Neutrophil (primary cell): ENCODE measurements around the gene PVALEF.
"Not testable (repeated sequence)": the region's sequence is repeated elsewhere in the genome, so short reads cannot be mapped to it uniquely, and the experiment has no call there.

Source experiments
- H3K27ac ChIP-seq: fragments of 200-600 bp; sonication (generic); 2 replicates; pipeline ENCODE4 v1.5.1; 2016; ENCODE audit warnings: mild to moderate bottlenecking, moderate library complexity
- H3K27me3 ChIP-seq: fragments of 200-600 bp; sonication (generic); 2 replicates; pipeline ENCODE4 v1.6.0; 2016; ENCODE audit warnings: mild to moderate bottlenecking
- H3K36me3 ChIP-seq: fragments of 200-600 bp; sonication (generic); 2 replicates; pipeline ENCODE4 v1.5.1; 2017
- H3K4me1 ChIP-seq, 2 experiments: fragments of 200-600 bp in 1 of 2; sonication (generic) in 1 of 2; 1 replicate in 1 of 2; 2 replicates in 1 of 2; pipeline versions ENCODE4 v1.5.1 to v1.6.1; 2013 to 2016; ENCODE audit warnings: low read depth in 1 of 2, low read length in 1 of 2, mild to moderate bottlenecking in 1 of 2, moderate library complexity in 1 of 2; ENCODE audit not compliant: control insufficient read depth in 1 of 2, insufficient read depth in 1 of 2
- H3K4me3 ChIP-seq, 2 experiments: fragments of 200-600 bp in 1 of 2; sonication (generic) in 1 of 2; 1 replicate in 1 of 2; 2 replicates in 1 of 2; pipeline ENCODE4 v1.5.1; 2013 to 2016; ENCODE audit warnings: low read depth in 1 of 2, low read length in 1 of 2, mild to moderate bottlenecking in 1 of 2, moderate library complexity in 1 of 2
- H3K9me3 ChIP-seq: fragments of 200-600 bp; sonication (generic); 2 replicates; pipeline ENCODE4 v1.5.1; 2016
- TF ChIP-seq, protein P1 (sequence below): fragments of 200-600 bp; sonication (generic); IDR thresholded peaks from 2 replicates; pipeline ENCODE4 v1.5.1; 2016; ENCODE audit warnings: antibody characterized with exemption

PVALEF gene

DNA sequence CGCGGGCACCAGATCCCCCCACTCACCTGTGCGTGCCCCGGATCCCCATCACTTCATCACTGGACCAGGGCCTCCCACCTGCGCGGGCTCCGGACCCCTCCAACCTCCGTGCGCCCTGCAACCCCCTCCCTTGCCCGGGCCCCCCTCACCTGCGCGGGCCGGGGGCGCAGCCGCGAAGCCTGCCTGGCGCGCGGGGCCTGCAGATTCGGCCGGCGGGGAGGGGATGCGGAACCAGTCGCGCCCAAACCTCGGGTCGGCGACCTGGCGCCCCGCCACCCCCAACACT, 57.3 kb downstream of the PVALEF start:
- H3K27ac ChIP-seq = peak overlapping the region; percentile 64
- TF ChIP-seq, protein P1, sequence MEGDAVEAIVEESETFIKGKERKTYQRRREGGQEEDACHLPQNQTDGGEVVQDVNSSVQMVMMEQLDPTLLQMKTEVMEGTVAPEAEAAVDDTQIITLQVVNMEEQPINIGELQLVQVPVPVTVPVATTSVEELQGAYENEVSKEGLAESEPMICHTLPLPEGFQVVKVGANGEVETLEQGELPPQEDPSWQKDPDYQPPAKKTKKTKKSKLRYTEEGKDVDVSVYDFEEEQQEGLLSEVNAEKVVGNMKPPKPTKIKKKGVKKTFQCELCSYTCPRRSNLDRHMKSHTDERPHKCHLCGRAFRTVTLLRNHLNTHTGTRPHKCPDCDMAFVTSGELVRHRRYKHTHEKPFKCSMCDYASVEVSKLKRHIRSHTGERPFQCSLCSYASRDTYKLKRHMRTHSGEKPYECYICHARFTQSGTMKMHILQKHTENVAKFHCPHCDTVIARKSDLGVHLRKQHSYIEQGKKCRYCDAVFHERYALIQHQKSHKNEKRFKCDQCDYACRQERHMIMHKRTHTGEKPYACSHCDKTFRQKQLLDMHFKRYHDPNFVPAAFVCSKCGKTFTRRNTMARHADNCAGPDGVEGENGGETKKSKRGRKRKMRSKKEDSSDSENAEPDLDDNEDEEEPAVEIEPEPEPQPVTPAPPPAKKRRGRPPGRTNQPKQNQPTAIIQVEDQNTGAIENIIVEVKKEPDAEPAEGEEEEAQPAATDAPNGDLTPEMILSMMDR = no peak
- peak overlapping the region; percentile 72 to 89 for H3K4me3 ChIP-seq
- no peaks in the 10 kb centered on the region for H3K27me3 ChIP-seq
- H3K4me1 ChIP-seq = peaks cover 21 to 29% of the 10 kb centered on the region in 2 experiments
- H3K36me3 ChIP-seq = peaks cover 6% of the 10 kb centered on the region
- no peaks in the 10 kb centered on the region for H3K9me3 ChIP-seq

DNA sequence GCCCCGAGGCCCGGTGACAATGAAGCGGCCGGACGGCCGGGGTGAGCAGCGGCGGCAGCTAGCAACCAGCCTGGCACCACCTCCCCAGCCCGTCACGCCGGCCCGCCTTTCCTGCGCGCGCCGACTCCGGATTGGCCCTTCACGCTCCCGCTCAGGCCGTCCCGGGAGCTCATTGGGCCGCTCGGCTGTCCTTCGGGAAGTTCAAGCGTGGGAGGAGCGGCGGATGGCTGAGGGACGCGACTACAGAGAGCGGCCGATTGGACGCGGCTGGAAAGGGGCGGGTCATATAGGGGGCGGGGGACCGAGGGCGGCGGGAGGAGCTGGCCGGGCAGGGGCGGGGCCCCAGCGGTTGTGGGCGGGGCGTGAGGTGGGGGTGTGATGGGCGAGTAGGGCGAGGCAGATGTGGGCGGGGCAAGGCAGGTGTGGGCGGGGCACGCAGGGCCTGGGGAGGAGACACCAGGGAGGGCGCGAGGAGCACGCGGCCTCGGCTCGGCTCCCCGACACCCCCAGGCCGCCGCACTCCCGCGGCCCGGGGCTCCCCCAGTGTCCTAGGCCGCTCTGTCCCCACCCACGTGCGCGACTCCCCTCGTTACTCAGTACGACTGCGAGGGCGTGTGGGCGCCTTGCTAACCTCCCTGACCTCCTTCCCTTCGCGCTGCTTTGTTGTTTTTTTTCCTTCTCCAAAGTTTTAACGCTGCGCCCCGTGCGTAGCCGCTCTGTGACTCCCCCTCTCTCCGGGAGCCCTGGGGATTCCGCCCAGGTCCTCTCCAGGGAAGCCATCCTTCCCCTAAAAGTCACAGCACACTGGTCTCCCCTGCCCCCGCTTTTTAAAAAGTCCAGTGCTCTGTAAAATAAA, 57.8 kb downstream of the PVALEF start, which contains the start of gene CEP131:
Gene CEP131 (minus strand): TSS at position 60 of the 856 bp plus-strand sequence. CDS start 2,909 bp downstream, outside the sequence.
- TF ChIP-seq, protein P1 = peak; percentile 52
- H3K27ac ChIP-seq = peak within 1 kb of the TSS; percentile 64

DNA sequence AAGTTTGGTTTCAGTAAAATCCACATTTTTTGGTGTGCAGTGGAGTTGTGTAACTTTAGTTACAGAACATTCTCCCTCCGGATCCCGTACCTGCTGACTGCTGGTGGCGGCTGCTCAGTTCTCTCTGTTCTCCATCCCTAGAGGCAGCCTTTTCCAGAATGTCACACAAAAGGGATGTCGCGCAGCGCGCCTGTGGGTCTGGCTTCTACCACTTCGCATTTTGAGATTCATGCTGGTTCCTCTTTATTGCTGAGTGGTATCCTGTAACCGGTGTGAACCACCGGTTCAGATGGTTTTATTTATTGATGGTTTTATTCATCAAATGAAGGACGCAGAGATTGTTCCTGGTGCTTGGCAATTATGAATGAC, 58.4 kb downstream of the PVALEF start:
- TF ChIP-seq, protein P1 = no peak
- Histone ChIP-seq H3K9me3 (no peaks in the 10 kb centered on the region), H3K4me1 (peaks cover 31 to 38% of the 10 kb centered on the region in 2 experiments), H3K4me3 (peak overlapping the region; percentile 57 to 89), H3K36me3 (peaks cover 9% of the 10 kb centered on the region), H3K27me3 (no peaks in the 10 kb centered on the region), H3K27ac (peak overlapping the region; percentile 64)

More for the DNA sequence above, 57.8 kb downstream of the PVALEF start, which contains the start of gene CEP131:
- no peaks in the 10 kb centered on the region for H3K27me3 ChIP-seq
- peak within 1 kb of the TSS; percentile 72 to 89 for H3K4me3 ChIP-seq
- peaks cover 25 to 33% of the 10 kb centered on the region in 2 experiments for H3K4me1 ChIP-seq
- H3K36me3 ChIP-seq = peaks cover 6% of the 10 kb centered on the region
- no peaks in the 10 kb centered on the region for H3K9me3 ChIP-seq

DNA sequence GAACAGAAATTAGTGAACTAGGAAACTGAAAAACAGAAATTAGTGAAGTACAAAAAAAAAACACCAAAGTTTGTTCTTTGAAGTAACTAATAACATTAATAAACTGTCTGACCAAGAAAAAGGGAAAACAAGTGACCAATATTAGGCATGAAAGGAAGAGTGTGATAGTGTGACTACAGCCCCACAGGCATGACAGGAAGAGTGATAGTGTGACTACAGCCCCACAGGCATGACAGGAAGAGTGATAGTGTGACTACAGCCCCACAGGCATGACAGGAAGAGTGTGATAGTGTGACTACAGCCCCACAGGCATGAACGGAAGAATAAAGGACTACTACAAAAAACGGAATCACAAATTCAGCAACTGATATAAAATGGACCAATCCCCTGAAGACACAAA, 62.3 kb downstream of the PVALEF start:
- H3K9me3 ChIP-seq, H3K4me3 ChIP-seq, H3K27me3 ChIP-seq: not testable (repeated sequence)
- H3K36me3 ChIP-seq = peaks cover 41% of the 10 kb centered on the region
- peak overlapping the region; percentile 64 for H3K27ac ChIP-seq
- H3K4me1 ChIP-seq = peaks cover 22 to 30% of the 10 kb centered on the region in 2 experiments

DNA sequence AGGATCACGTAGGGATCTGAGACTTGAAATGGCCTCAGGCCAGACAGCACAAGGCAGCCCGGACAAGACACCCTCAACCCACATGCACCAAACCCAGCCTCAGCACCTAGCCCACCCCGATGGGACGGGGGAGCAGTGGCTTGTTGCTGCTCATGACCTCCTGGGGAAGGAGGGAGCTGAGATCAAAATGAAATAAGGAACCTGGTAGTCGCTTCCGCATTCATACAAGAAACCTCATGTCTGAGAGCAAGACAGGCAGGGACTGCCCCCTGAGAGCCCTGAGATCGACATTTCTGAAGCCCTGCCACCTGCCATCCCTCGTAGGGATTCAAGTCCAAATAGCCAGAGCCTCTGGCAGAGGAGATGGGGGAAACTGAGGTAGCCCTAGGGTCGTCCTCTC, 63.1 kb downstream of the PVALEF start:
- Histone ChIP-seq H3K4me1 (peaks cover 20 to 22% of the 10 kb centered on the region in 2 experiments), H3K27me3 (no peaks in the 10 kb centered on the region), H3K36me3 (peaks cover 49% of the 10 kb centered on the region), H3K9me3 (no peaks in the 10 kb centered on the region), H3K27ac (peak overlapping the region; percentile 64), H3K4me3 (no peak overlapping the region)
- TF ChIP-seq, protein P1 = no peak
